ENCODE results near the gene SPATA17.

The SPATA17 gene

GRCh38 chr1:217917281-217917887 lies 286.2 kb downstream of the SPATA17 start:
- no peak for DNase-seq (ENCODE audit: low read depth)

- DNase-seq (ENCODE audit: low read depth) = no peak
These were observed 288.7 kb downstream of the SPATA17 start for GRCh38 chr1:217919683-217920388.

Measured in T follicular helper cell (primary cell).